HG03095 (cell line): Measurements from ENCODE around the gene BPIFB1.

Experiments used
- ATAC-seq: cut with Tn5 transposase; IDR thresholded peaks from one replicate; pipeline ENCODE4 v1.9.1; 2021; ENCODE audit warnings: moderate library complexity; ENCODE audit not compliant: unreplicated experiment

The BPIFB1 gene

DNA sequence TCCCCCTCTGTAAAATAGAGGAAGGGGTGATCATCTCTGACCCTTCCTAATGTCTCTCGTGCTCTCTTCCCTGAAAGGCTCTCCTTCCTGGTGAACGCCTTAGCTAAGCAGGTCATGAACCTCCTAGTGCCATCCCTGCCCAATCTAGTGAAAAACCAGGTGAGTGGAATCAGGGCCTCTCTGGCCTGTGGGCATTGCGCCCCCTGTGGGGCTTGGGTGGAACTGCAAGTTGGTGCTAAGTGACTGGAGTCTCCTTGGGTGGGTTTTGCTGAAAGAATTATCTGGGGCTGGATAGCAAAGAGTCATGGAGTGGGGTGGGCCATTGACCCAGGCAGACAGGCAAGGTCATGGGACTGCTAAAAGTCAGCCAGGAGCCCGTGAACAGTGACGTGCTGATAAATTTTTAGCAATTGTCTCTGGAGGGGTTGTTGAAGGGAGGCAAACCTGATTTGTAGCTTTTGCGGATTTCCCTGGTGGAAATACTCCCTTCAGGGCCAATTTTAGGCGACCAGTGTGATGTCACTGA, 8.9 kb downstream of the BPIFB1 start:
- no peak for ATAC-seq

DNA sequence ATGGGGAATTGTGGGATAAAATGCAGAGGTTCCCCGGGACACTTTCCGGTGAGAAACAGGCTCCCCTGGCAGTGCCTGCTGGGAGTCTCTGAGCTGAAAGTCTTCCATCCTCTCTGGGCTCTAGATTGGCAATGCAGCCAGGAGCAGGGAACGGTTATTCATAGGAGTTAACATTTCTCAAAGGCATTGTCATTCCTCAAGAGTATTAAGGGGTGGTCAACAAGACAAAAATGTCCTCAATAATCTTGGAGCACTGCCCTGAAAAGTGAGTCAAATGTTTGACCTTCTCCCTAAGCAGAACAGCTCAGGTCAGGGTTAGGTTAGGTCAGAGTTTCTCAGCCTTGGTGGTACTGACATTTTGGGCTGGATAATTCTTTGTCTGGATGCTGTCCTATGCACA, 13.2 kb downstream of the BPIFB1 start:
- no peak for ATAC-seq

DNA sequence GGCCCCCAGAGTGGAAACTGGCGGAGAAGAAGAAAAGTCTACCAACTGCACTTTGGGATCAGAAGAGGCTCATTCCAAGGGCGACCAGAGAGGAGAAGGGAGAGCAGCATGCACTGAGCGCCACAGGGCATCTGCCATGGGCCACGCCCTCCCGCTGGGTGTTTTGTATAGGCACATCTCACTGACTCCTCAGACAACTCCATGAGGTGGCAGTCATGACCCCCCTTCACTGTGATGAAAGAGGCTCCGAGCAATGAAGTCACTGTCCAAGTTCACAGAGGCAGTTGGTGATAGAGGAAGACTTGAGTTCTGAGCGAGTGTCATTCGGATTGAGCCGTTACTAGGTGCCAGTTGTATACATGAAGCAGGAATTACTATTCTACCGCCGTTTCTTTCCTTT, 15.4 kb downstream of the BPIFB1 start:
- ATAC-seq: no peak

DNA sequence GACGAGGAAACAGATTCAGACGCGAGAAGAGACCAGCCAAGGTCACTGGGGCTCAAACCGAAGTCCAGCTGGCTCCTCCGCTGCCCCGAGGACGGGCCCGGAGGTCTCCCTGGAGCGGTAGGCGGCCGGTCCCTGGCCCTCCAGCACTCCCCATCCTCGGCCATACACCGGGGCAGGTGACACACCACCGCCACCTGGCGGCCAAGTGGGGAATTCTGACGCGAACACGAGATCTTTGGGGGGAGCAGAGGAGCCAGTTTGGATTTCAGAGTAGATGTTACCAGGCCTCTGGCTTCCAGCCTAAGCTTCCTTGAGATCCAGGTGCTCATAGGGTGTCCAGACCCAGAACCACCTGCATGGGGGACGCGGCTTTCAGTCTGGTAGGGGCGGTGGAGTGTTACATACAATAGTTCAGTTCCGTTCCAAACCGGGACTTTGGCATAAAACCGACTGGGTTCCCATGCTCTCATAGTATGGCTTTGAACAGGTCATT, 16.1 kb downstream of the BPIFB1 start:
- ATAC-seq: no peak

GRCh38 chr20:33301192-33301930, 18.3 kb downstream of the BPIFB1 start:
- no peak for ATAC-seq

DNA sequence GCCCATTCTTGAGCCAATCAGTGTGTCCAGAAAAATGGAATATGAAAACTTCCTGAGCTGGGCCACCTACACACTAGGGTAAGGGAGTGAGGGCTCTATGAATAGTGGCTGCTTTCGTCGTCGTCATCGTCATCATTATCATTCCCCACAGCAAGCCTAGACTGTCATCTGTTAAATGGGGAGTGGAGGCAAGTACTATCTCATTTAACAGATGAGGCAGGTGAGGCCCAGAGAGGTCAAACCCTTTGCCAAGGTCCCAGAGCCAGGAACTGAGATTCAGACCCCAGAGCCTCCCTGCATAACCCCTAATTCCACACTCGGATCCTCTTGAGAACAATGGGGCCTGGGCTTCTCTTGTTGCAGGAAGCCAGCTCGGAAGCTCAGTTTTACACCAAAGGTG, 20.6 kb downstream of the BPIFB1 start:
- ATAC-seq: no peak

- ATAC-seq: no peak
These were observed 21.0 kb downstream of the BPIFB1 start for GRCh38 chr20:33304046-33304445.

GRCh38 chr20:33305589-33306057, 22.6 kb downstream of the BPIFB1 start:
- ATAC-seq: no peak

DNA sequence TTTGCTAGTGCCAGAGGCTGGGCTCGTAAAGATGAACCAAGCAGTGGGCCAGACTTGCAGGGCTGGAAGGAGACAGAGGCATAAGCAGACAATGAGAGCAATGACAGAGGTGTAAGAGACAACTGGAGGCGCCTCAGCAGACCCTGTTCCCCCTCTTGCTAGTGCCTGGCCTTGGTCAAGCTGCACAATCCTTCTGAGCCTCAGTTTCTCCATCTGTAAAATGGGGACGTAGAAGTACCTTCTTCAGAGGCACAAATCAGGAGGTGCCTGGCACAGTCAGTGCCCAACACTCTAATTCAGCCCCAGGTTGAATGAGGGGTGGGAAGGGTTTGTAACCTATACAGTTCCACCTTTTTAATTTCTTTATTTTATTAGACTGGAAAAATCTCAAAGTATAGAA, 23.2 kb downstream of the BPIFB1 start:
- ATAC-seq: no peak

DNA sequence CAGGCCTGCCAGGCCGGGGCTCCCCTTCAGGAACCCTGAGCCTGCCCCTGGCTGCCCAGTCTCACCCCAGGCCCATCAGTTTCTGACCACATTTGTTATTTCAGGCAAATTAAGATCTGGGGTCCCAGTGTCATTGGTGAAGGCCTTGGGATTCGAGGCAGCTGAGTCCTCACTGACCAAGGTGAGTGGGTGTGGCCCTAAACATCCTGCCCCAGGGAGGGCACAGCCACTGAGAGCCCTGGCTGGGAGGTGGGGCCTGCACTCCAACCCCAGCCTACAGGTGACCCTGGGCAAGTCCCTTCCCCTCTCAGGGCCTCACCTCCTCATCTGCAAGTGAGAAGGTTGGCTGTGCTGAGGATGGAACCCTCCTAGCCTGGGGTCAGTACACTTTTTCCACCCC, 23.8 kb downstream of the BPIFB1 start:
- no peak for ATAC-seq

- ATAC-seq: no peak
These were observed 25.7 kb downstream of the BPIFB1 start for GRCh38 chr20:33308668-33309067.

GRCh38 chr20:33309631-33310030, 26.6 kb downstream of the BPIFB1 start:
- no peak for ATAC-seq

GRCh38 chr20:33310327-33310899, 27.4 kb downstream of the BPIFB1 start:
- no peak for ATAC-seq

DNA sequence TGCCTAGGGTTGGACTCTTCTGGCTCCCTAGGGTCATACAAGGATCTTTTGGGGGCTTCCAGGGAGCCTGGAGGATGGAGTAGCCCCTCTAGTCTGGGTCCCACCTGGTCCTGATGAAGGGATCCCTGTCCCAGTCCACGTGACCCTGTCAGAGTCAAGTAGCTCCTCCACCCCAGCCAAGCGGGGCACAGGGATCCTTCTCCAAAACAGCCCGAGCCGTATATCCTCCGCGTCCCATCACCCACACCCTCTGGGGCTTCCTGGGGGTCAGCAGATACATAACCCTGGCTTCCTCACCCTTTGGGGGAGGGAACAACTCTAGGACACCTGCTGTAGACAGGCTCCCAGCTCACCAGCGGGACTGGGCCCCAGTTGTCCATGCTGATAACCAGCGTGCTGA, 28.0 kb downstream of the BPIFB1 start:
- ATAC-seq: no peak

GRCh38 chr20:33311996-33312395, 29.0 kb downstream of the BPIFB1 start:
- no peak for ATAC-seq

- ATAC-seq: no peak
These were observed 29.6 kb downstream of the BPIFB1 start for GRCh38 chr20:33312583-33312982.

- ATAC-seq: no peak
These were observed 30.8 kb downstream of the BPIFB1 start for GRCh38 chr20:33313686-33314314.

- no peak for ATAC-seq
These were observed 33.3 kb downstream of the BPIFB1 start for GRCh38 chr20:33316343-33316742.

DNA sequence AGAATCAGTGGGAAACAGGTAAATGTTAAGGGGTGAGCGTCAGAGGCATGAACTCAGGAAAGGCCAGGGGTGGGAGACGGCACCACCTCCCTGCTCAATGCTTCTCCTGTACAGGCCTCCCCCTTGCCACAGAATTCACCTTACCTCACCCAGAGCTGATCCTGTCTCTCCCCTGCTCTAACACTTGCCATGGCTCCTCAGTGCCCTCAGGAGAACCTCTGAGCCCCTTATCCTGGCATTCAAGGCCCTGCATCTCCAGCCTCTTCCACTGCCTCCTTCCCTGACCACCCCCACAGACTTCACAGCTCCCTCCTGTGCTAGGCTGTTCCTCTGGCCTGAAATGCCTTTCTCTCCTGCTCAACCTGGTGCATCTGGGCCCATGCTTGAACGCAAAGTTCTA, 33.9 kb downstream of the BPIFB1 start:
- ATAC-seq: no peak

GRCh38 chr20:33317424-33318095, 34.5 kb downstream of the BPIFB1 start:
- no peak for ATAC-seq

- ATAC-seq: no peak
These were observed 35.0 kb downstream of the BPIFB1 start for GRCh38 chr20:33318096-33318429.
